GM12801 (cell line): ENCODE measurements around the gene PDGFA.

Experiments used
- CTCF ChIP-seq: IDR thresholded peaks from one replicate; pipeline ENCODE4 v1.5.1; 2011; ENCODE audit warnings: control low read depth; ENCODE audit not compliant: insufficient read length; ENCODE audit errors: extremely low read depth

PDGFA gene

GRCh38 chr7:549066-549890 is 29.6 kb upstream of the PDGFA start:
- TF ChIP-seq CTCF: no peak

GRCh38 chr7:548401-548800 is 28.8 kb upstream of the PDGFA start:
- no peak for TF ChIP-seq CTCF

- no peak for TF ChIP-seq CTCF
These were observed 25.8 kb upstream of the PDGFA start for GRCh38 chr7:545470-545869.

GRCh38 chr7:544338-545221 is 24.9 kb upstream of the PDGFA start:
- no peak for TF ChIP-seq CTCF

GRCh38 chr7:543501-544337 is 24.1 kb upstream of the PDGFA start:
- TF ChIP-seq CTCF: no peak

- TF ChIP-seq CTCF: no peak
These were observed 23.3 kb upstream of the PDGFA start for GRCh38 chr7:542713-543500.
